Measurements from ENCODE around the gene ANKRD33B. TPM values are rescaled to one million over a fixed set of nuclear protein-coding genes. Genes with fewer than 3 reads are reported as not detected.

ANKRD33B gene
- total and polyA plus RNA-seq, 2 experiments from 2014 or later: 1.5 to 2.0 TPM

DNA sequence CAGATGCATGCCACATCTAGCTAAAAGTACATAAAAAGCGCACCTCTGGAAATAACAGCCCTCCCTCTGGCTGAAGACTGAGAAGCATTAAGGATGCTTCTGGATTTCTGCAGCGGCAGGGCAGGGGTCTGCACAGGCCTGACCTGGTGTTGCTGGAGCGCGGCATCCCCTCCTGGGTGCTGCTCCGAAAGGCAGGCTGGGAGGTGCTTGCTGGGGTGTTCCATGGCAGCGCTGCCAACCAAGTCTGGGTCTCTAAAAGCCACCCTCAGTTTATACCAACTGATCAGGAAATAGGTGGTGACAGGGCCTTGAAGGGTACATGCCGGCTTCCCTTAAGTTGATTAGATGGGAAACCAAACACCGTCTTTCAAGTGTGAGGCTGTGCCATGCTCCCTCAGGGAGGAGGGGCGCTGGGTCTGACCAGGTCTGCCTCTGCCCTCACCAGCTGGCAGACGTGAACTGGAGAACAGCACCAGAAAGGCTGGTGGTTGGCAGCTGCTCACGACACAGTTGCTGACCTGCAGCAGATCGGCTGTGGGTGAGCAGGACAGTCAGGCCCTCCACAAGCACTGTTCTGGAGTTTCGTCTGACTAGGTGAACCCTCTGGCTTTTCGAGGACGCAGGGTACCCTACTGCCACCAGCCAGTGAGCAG, 115.6 kb downstream of the ANKRD33B start:
- no peaks in the 10 kb centered on the region for H3K9me3 ChIP-seq (ENCODE audit: low read depth)
- H3K9me2 ChIP-seq (replicated peaks; ENCODE audit: insufficient read depth): no peaks in the 10 kb centered on the region
- H3K4me1 ChIP-seq (ENCODE audit: insufficient read depth): no peaks in the 10 kb centered on the region
- H3K27me3 ChIP-seq: no peaks in the 10 kb centered on the region
- no peaks in the 10 kb centered on the region for H4K20me1 ChIP-seq (ENCODE audit: insufficient read depth, poor library complexity, severe bottlenecking)
- H3K4me2 ChIP-seq: no peak overlapping the region
- H3K79me2 ChIP-seq: no peaks in the 10 kb centered on the region
- H3K27ac ChIP-seq: no peak overlapping the region
- no peak for DNase-seq (ENCODE audit: low spot score)
- no peak overlapping the region for H2AFZ ChIP-seq
- H3K4me3 ChIP-seq: no peak overlapping the region
- H3K36me3 ChIP-seq (replicated peaks; ENCODE audit: insufficient read depth, low read depth): no peaks in the 10 kb centered on the region
- TF ChIP-seq, protein P1, sequence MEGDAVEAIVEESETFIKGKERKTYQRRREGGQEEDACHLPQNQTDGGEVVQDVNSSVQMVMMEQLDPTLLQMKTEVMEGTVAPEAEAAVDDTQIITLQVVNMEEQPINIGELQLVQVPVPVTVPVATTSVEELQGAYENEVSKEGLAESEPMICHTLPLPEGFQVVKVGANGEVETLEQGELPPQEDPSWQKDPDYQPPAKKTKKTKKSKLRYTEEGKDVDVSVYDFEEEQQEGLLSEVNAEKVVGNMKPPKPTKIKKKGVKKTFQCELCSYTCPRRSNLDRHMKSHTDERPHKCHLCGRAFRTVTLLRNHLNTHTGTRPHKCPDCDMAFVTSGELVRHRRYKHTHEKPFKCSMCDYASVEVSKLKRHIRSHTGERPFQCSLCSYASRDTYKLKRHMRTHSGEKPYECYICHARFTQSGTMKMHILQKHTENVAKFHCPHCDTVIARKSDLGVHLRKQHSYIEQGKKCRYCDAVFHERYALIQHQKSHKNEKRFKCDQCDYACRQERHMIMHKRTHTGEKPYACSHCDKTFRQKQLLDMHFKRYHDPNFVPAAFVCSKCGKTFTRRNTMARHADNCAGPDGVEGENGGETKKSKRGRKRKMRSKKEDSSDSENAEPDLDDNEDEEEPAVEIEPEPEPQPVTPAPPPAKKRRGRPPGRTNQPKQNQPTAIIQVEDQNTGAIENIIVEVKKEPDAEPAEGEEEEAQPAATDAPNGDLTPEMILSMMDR (IDR thresholded peaks at IDR 0.05; ENCODE audit: poor library complexity): no peak
- no peak for TF ChIP-seq EZH2 (IDR thresholded peaks at IDR 0.05; ENCODE audit: borderline replicate concordance)
- TF ChIP-seq EZH2phosphoT487 (IDR thresholded peaks at IDR 0.05; ENCODE audit: low read depth, severe bottlenecking, unreplicated experiment): no peak
- WGBS (ENCODE audit: low lambda C conversion rate, missing lambda C conversion rate): 94% methylated on average over 15 of the region's 15 CpGs

DNA sequence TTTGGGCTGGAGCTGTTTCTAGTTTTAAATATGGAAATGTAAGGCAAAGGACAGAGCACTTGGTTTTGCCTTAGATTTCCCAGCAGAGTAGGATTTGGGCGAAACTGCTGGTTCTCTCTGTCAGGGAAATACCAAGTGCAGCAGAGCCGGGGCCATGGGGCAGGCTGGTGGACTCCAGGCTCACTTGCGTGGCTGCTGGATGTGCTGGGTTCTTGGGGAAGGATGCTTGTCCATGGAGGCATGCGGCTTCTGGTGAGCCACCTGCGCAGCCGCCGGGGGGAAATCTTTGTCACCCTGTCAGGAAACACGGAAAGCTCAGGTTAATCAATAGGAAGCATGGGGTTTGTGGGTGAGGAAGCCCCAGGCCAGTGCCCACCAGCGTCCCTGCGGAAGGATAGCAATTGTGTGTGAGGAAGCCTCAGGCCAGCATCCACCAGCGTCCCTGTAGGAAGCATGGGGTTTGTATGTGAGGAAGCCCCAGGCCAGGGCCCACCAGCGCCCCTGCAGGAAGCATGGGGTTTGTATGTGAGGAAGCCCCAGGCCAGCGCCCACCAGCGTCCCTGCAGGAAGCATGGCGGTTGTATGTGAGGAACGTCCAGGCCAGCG, 117.1 kb downstream of the ANKRD33B start:
- Histone ChIP-seq H3K27ac (no peak overlapping the region), H3K79me2 (no peaks in the 10 kb centered on the region), H3K4me3 (no peak overlapping the region), H3K4me1 (ENCODE audit: insufficient read depth) (no peaks in the 10 kb centered on the region), H4K20me1 (ENCODE audit: insufficient read depth, poor library complexity, severe bottlenecking) (peaks cover 7% of the 10 kb centered on the region), H3K9me2 (replicated peaks; ENCODE audit: insufficient read depth) (no peaks in the 10 kb centered on the region), H3K27me3 (no peaks in the 10 kb centered on the region), H3K36me3 (replicated peaks; ENCODE audit: insufficient read depth, low read depth) (no peaks in the 10 kb centered on the region), H2AFZ (no peak overlapping the region), H3K9me3 (ENCODE audit: low read depth) (no peaks in the 10 kb centered on the region), H3K4me2 (no peak overlapping the region)
- WGBS (ENCODE audit: low lambda C conversion rate, missing lambda C conversion rate): 94% methylated on average over 17 of the region's 17 CpGs
- no peak for DNase-seq (ENCODE audit: low spot score)
- TF ChIP-seq, protein P1 (IDR thresholded peaks at IDR 0.05; ENCODE audit: poor library complexity): no peak
- TF ChIP-seq EZH2phosphoT487 (IDR thresholded peaks at IDR 0.05; ENCODE audit: low read depth, severe bottlenecking, unreplicated experiment) (no peak), EZH2 (IDR thresholded peaks at IDR 0.05; ENCODE audit: borderline replicate concordance) (no peak)

DNA sequence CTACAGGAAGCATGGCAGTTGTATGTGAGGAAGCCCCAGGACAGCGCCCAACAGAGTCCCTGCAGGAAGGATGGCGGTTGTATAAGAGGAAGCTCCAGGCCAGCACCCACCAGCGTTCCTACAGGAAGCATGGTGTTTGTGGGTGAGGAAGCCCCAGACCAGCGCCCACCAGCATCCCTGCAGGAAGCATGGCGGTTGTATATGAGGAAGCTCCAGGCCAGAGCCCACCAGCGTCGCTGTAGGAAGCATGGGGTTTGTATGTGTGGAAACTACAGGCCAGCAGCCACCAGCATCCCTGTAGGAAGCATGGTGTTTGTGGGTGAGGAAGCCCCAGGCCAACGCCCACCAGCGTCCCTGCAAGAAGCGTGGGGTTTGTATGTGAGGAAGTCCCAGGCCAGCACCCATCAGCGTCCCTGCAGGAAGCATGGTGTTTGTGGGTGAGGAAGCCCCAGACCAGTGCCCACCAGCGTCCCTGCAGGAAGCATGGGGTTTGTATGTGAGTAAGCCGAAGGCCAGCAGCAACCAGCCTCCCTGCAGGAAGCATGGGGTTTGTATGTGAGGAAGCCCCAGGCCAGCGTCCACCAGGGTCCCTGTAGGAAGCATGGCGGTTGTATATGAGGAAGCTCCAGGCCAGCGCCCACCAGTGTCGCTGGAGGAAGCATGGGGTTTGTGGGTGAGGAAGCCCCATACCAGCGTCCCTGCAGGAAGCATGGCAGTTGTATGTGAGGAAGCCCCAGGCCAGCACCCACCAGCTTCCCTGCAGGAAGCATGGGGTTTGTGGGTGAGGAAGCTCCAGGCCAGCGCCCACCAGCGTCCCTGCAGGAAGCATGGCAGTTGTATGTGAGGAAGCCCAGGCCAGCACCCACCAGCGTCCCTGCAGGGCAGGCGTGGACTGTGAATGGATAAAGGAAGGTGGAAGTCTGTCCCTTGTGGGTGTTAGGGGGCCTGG, 118.1 kb downstream of the ANKRD33B start:
- peaks cover 6% of the 10 kb centered on the region for H3K79me2 ChIP-seq
- H3K4me2 ChIP-seq: no peak overlapping the region
- no peak for DNase-seq (ENCODE audit: low spot score)
- WGBS (ENCODE audit: low lambda C conversion rate, missing lambda C conversion rate): 97% methylated on average over 22 of the region's 22 CpGs
- no peak overlapping the region for H2AFZ ChIP-seq
- H3K9me2 ChIP-seq (replicated peaks; ENCODE audit: insufficient read depth): no peaks in the 10 kb centered on the region
- H3K9me3 ChIP-seq (ENCODE audit: low read depth): no peaks in the 10 kb centered on the region
- TF ChIP-seq EZH2phosphoT487 (IDR thresholded peaks at IDR 0.05; ENCODE audit: low read depth, severe bottlenecking, unreplicated experiment) (no peak), EZH2 (IDR thresholded peaks at IDR 0.05; ENCODE audit: borderline replicate concordance) (no peak)
- TF ChIP-seq, protein P1 (IDR thresholded peaks at IDR 0.05; ENCODE audit: poor library complexity): no peak
- H3K4me3 ChIP-seq: no peak overlapping the region
- H4K20me1 ChIP-seq (ENCODE audit: insufficient read depth, poor library complexity, severe bottlenecking): peaks cover 7% of the 10 kb centered on the region
- no peak overlapping the region for H3K27ac ChIP-seq
- no peaks in the 10 kb centered on the region for H3K4me1 ChIP-seq (ENCODE audit: insufficient read depth)
- H3K36me3 ChIP-seq (replicated peaks; ENCODE audit: insufficient read depth, low read depth): no peaks in the 10 kb centered on the region
- no peaks in the 10 kb centered on the region for H3K27me3 ChIP-seq
